Caco-2 (cell line): ENCODE results near the gene PDGFRB. TPM values are rescaled to one million over a fixed set of nuclear protein-coding genes. Genes with fewer than 3 reads are reported as not detected.

Experiments used
- BruUV-seq: library from RNA; stranded (reverse); fragments of 400-500 nt; replicated peaks from 2 replicates; lab custom pipeline; 2021; lab: Mats Ljungman, UMichigan
- CTCF ChIA-PET: fragments of 300-600 bp; sonication (Branson Sonifier 250); formaldehyde crosslinking; loops from one replicate; lab custom pipeline; 2022; ENCODE audit warnings: antibody characterized with exemption; lab: Charles Lee
- POLR2A ChIA-PET: fragments of 300-600 bp; sonication (Branson Sonifier 250); formaldehyde crosslinking; loops from one replicate; lab custom pipeline; 2022; ENCODE audit warnings: antibody characterized with exemption; lab: Charles Lee
- DNase-seq, 2 experiments: peaks; one replicate each; pipeline versions ENCODE4 v3.0.0 to v3.0.0-alpha.2; 2020 to 2022
- H3K27me3 ChIP-seq: replicated peaks from 2 replicates; pipeline ENCODE4 v1.6.0; 2011; ENCODE audit warnings: low read length; ENCODE audit not compliant: control insufficient read depth, insufficient read depth
- H3K36me3 ChIP-seq: 2 replicates; pipeline ENCODE4 v1.5.1; 2011; ENCODE audit warnings: low read length; ENCODE audit not compliant: control insufficient read depth, insufficient read depth
- H3K4me1 ChIP-seq: fragments of 250-450 bp; sonication (Bioruptor Pico); 2 replicates; pipeline ENCODE4 v1.5.1; 2020; ENCODE audit warnings: mild to moderate bottlenecking
- H3K4me3 ChIP-seq: 2 replicates; pipeline ENCODE4 v1.5.1; 2011; ENCODE audit warnings: low read depth, mild to moderate bottlenecking, control low read depth, low read length
- H3K9me3 ChIP-seq: fragments of 250-450 bp; sonication (Bioruptor Pico); 2 replicates; pipeline ENCODE4 v1.5.1; 2020; ENCODE audit warnings: mild to moderate bottlenecking, moderate library complexity
- H3K27ac Mint-ChIP-seq: one replicate; pipeline ENCODE4 v1.8.0; 2022; ENCODE audit warnings: mixed read lengths; ENCODE audit not compliant: unreplicated experiment
- H3K27me3 Mint-ChIP-seq: one replicate; pipeline ENCODE4 v1.8.0; 2022; ENCODE audit warnings: mixed read lengths; ENCODE audit not compliant: insufficient read depth, unreplicated experiment
- H3K36me3 Mint-ChIP-seq: one replicate; pipeline ENCODE4 v1.8.0; 2022; ENCODE audit warnings: mild to moderate bottlenecking, mixed read lengths; ENCODE audit not compliant: insufficient read depth, unreplicated experiment
- H3K4me1 Mint-ChIP-seq: one replicate; pipeline ENCODE4 v1.8.0; 2022; ENCODE audit warnings: low read depth, mixed read lengths; ENCODE audit not compliant: unreplicated experiment
- H3K4me3 Mint-ChIP-seq: one replicate; pipeline ENCODE4 v1.8.0; 2022; ENCODE audit warnings: mild to moderate bottlenecking, moderate library complexity, mixed read lengths; ENCODE audit not compliant: unreplicated experiment
- H3K9me3 Mint-ChIP-seq: one replicate; pipeline ENCODE4 v1.8.0; 2022; ENCODE audit warnings: mixed read lengths; ENCODE audit not compliant: unreplicated experiment
- CTCF ChIP-seq, 2 experiments: fragments of 200-600 bp in 1 of 2; IDR thresholded peaks; 1 replicate in 1 of 2; 2 replicates in 1 of 2; pipeline versions ENCODE4 v1.5.1 to v1.8.0; 2011 to 2022; ENCODE audit warnings: antibody characterized with exemption in 1 of 2, control low read depth in 1 of 2, inconsistent platforms in 1 of 2, low read depth in 1 of 2, low read length in 1 of 2, mild to moderate bottlenecking in 1 of 2, moderate library complexity in 1 of 2; ENCODE audit not compliant: insufficient read depth in 1 of 2, severe bottlenecking in 1 of 2, unreplicated experiment in 1 of 2
- intact Hi-C: fragments of 100-400 bp; cut with micrococcal nuclease; formaldehyde crosslinking; loops from one replicate; pipeline ENCODE4 v1.10.0; 2022; ENCODE audit not compliant: unreplicated experiment
- total RNA-seq: library from RNA; stranded (reverse); gene quantifications from 2 replicates; pipeline ENCODE4 v1.2.3, GENCODE V29; 2022

Gene PDGFRB
- total RNA-seq, 1 experiment from 2014 or later, result 5.9 TPM

- Histone ChIP-seq H3K4me1 (peaks cover 14% of the 10 kb centered on the region), H3K9me3 (no peaks in the 10 kb centered on the region), H3K27me3 (no peaks in the 10 kb centered on the region), H3K36me3 (no peaks in the 10 kb centered on the region; the same call in 1 of the 2 replicates), H3K4me3 (no peak overlapping the region)
- no TSS peak for BruUV-seq
- ChIA-PET CTCF (no interaction called here), POLR2A (interaction anchor here (0.6 kb wide), 1 partner anchor 15 kb away, joined by 4 read pairs; no protein-coding TSS in a partner anchor)
- Mint-ChIP-seq H3K4me3 (no peak overlapping the region), H3K36me3 (no peaks in the 10 kb centered on the region), H3K4me1 (peaks cover 3% of the 10 kb centered on the region), H3K27me3 (no peaks in the 10 kb centered on the region), H3K9me3 (no peaks in the 10 kb centered on the region), H3K27ac (no peak overlapping the region)
- no peak for TF ChIP-seq CTCF (IDR thresholded peaks at IDR 0.05; ENCODE audit: insufficient read depth in 1 of 2, low read depth in 1 of 2, low read length in 1 of 2, severe bottlenecking in 1 of 2, unreplicated experiment in 1 of 2)
- no peak for DNase-seq
- intact Hi-C loops, result no loop called here
Observed at GRCh38 chr5:150190987-150191386, 35.3 kb upstream of the PDGFRB start.

- no TSS peak for BruUV-seq
- TF ChIP-seq CTCF (IDR thresholded peaks at IDR 0.05; ENCODE audit: insufficient read depth in 1 of 2, low read depth in 1 of 2, low read length in 1 of 2, severe bottlenecking in 1 of 2, unreplicated experiment in 1 of 2), result no peak
- Histone ChIP-seq H3K9me3 (no peaks in the 10 kb centered on the region), H3K4me1 (peaks cover 17% of the 10 kb centered on the region), H3K27me3 (no peaks in the 10 kb centered on the region), H3K4me3 (no peak overlapping the region), H3K36me3 (no peaks in the 10 kb centered on the region; the same call in 1 of the 2 replicates)
- ChIA-PET POLR2A (interaction anchor here (0.6 kb wide), 1 partner anchor 16 kb away, joined by 4 read pairs; no protein-coding TSS in a partner anchor), CTCF (no interaction called here)
- H3K9me3 Mint-ChIP-seq, result no peaks in the 10 kb centered on the region
- H3K4me3 Mint-ChIP-seq, result no peak overlapping the region
- no peak for DNase-seq
- H3K36me3 Mint-ChIP-seq, result no peaks in the 10 kb centered on the region
- no peaks in the 10 kb centered on the region for H3K27me3 Mint-ChIP-seq
- intact Hi-C loops, result no loop called here
- peaks cover 7% of the 10 kb centered on the region for H3K4me1 Mint-ChIP-seq
- no peak overlapping the region for H3K27ac Mint-ChIP-seq
Observed at GRCh38 chr5:150190503-150190979, 34.9 kb upstream of the PDGFRB start.

GRCh38 chr5:150189728-150190502 lies 34.3 kb upstream of the PDGFRB start, which contains the start of gene SLC6A7:
Gene SLC6A7, plus strand, starts transcription at chr5:150190062. Its CDS starts 266 bp downstream, at chr5:150190328.
- CTCF ChIA-PET, result no interaction called here
- no peak for DNase-seq
- TF ChIP-seq CTCF (IDR thresholded peaks at IDR 0.05; ENCODE audit: insufficient read depth in 1 of 2, low read depth in 1 of 2, low read length in 1 of 2, severe bottlenecking in 1 of 2, unreplicated experiment in 1 of 2), result no peak
- no peaks in the 10 kb centered on the region for H3K9me3 ChIP-seq
- no peaks in the 10 kb centered on the region for H3K27me3 ChIP-seq
- Mint-ChIP-seq H3K4me3 (no peak within 1 kb of the TSS), H3K36me3 (no peaks in the 10 kb centered on the region), H3K27me3 (no peaks in the 10 kb centered on the region), H3K9me3 (no peaks in the 10 kb centered on the region), H3K27ac (no peak within 1 kb of the TSS), H3K4me1 (peaks cover 9% of the 10 kb centered on the region)
- no peak within 1 kb of the TSS for H3K4me3 ChIP-seq
- BruUV-seq, result no TSS peak
- POLR2A ChIA-PET, result no interaction called here
- no peaks in the 10 kb centered on the region; the same call in 1 of the 2 replicates for H3K36me3 ChIP-seq
- intact Hi-C loops, result no loop called here
- peaks cover 23% of the 10 kb centered on the region for H3K4me1 ChIP-seq
